ENCODE results near the gene RSRC1.
A peak's percentile ranks its signal among the peaks of the same experiment; 100 is the strongest.

Gene RSRC1

DNA sequence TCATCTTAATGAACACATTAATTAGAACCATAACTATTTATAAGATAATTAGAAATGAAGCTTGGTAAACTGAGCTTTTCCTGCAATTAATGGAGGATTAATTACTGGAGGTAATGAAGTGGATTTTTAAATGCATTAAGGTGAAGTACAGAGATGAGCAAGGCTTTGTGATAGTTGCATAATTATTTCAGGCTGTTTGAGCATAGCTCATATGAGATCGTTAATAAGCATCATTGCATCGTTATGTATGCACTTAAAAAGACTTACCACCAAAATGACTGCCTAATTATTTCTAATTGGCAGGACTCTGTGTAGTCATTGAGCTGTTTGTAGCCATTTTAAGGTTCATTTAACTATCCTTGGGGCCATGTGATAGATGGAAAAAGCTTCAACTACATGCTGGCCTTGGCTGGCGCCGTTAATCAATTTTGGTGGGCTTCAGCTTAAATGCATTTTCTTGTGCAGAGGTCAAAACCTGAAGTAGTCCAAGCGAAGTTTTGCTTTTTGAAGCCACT is 55.3 kb downstream of the RSRC1 start:
- Histone ChIP-seq H3K27ac (ENCODE audit: low read length, poor library complexity, severe bottlenecking) (no peak overlapping the region), H3K4me2 (ENCODE audit: low read length, poor library complexity, severe bottlenecking) (no peak overlapping the region), H3K9me3 (ENCODE audit: control insufficient read depth, low read length) (no peaks in the 10 kb centered on the region), H2BK12ac (ENCODE audit: low read length in 2 of 2) (no peak overlapping the region), H2AK5ac (ENCODE audit: low read length, severe bottlenecking) (no peak overlapping the region), H2BK5ac (ENCODE audit: low read depth, low read length, poor library complexity, severe bottlenecking) (no peak overlapping the region), H3K27me3 (ENCODE audit: control insufficient read depth in 1 of 2, insufficient read depth in 1 of 2, low read length in 2 of 2) (no peaks in the 10 kb centered on the region), H3K9ac (ENCODE audit: low read length) (no peak overlapping the region), H2AFZ (ENCODE audit: low read depth, low read length) (no peak overlapping the region), H3K14ac (ENCODE audit: low read length in 2 of 2) (no peak overlapping the region), H2BK120ac (ENCODE audit: low read depth, low read length) (no peak overlapping the region), H3K4ac (ENCODE audit: low read depth in 1 of 2, low read length in 2 of 2) (no peak overlapping the region), H3K79me1 (replicated peaks; ENCODE audit: low read length, poor library complexity, severe bottlenecking) (peaks cover 5% of the 10 kb centered on the region), H3K4me1 (ENCODE audit: control insufficient read depth, insufficient read depth, low read depth, low read length) (peaks cover 4% of the 10 kb centered on the region), H4K91ac (ENCODE audit: low read length) (no peak overlapping the region), H2BK15ac (ENCODE audit: low read depth, poor library complexity, severe bottlenecking) (no peak overlapping the region), H3K23ac (ENCODE audit: low read length in 2 of 2) (no peak overlapping the region), H3K18ac (ENCODE audit: low read depth in 1 of 2, low read length in 2 of 2) (no peak overlapping the region), H3K4me3 (ENCODE audit: insufficient read depth in 1 of 2, low read depth in 1 of 2, low read length in 2 of 2) (no peak overlapping the region), H3K36me3 (ENCODE audit: control insufficient read depth in 1 of 2, insufficient read depth in 2 of 2, low read depth in 1 of 2, low read length in 2 of 2) (no peaks in the 10 kb centered on the region), H4K8ac (ENCODE audit: low read length) (no peak overlapping the region)
- no peak for DNase-seq
- WGBS = 100% methylated on average over 2 of the region's 5 CpGs

DNA sequence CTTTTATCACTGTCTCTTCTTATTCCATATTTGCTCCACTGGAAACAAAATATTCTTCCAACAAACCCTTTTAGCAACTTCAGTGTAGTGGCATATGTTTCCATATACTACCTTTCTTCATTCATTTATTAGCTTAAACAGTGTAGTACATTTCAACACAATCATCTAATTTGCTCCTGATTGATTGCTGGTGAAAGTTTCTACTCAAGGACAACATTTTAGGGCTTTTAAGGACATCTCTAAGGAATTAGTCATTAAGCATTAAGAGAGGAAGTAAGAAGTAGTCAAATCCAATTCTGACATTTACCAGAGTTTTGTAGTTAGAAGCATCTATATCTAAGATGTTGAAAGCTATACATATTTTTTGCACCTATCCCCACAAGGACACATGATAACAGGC is 55.8 kb downstream of the RSRC1 start:
- Histone ChIP-seq H3K36me3 (ENCODE audit: control insufficient read depth in 1 of 2, insufficient read depth in 2 of 2, low read depth in 1 of 2, low read length in 2 of 2) (no peaks in the 10 kb centered on the region), H4K8ac (ENCODE audit: low read length) (no peak overlapping the region), H3K9me3 (ENCODE audit: control insufficient read depth, low read length) (no peaks in the 10 kb centered on the region), H2AFZ (ENCODE audit: low read depth, low read length) (no peak overlapping the region), H2BK12ac (ENCODE audit: low read length in 2 of 2) (no peak overlapping the region), H3K14ac (ENCODE audit: low read length in 2 of 2) (no peak overlapping the region), H2BK15ac (ENCODE audit: low read depth, poor library complexity, severe bottlenecking) (no peak overlapping the region), H3K23ac (ENCODE audit: low read length in 2 of 2) (no peak overlapping the region), H3K79me1 (replicated peaks; ENCODE audit: low read length, poor library complexity, severe bottlenecking) (peaks cover 8% of the 10 kb centered on the region), H2BK120ac (ENCODE audit: low read depth, low read length) (no peak overlapping the region), H3K4me3 (ENCODE audit: insufficient read depth in 1 of 2, low read depth in 1 of 2, low read length in 2 of 2) (no peak overlapping the region), H4K91ac (ENCODE audit: low read length) (no peak overlapping the region), H2BK5ac (ENCODE audit: low read depth, low read length, poor library complexity, severe bottlenecking) (no peak overlapping the region), H3K9ac (ENCODE audit: low read length) (no peak overlapping the region), H3K4me1 (ENCODE audit: control insufficient read depth, insufficient read depth, low read depth, low read length) (peaks cover 4% of the 10 kb centered on the region), H2AK5ac (ENCODE audit: low read length, severe bottlenecking) (no peak overlapping the region), H3K27me3 (ENCODE audit: control insufficient read depth in 1 of 2, insufficient read depth in 1 of 2, low read length in 2 of 2) (no peaks in the 10 kb centered on the region), H3K27ac (ENCODE audit: low read length, poor library complexity, severe bottlenecking) (no peak overlapping the region), H3K4me2 (ENCODE audit: low read length, poor library complexity, severe bottlenecking) (no peak overlapping the region), H3K18ac (ENCODE audit: low read depth in 1 of 2, low read length in 2 of 2) (no peak overlapping the region), H3K4ac (ENCODE audit: low read depth in 1 of 2, low read length in 2 of 2) (no peak overlapping the region)
- peak; percentile 30 for DNase-seq

GRCh38 chr3:158166223-158166622 is 56.3 kb downstream of the RSRC1 start:
- Histone ChIP-seq H3K27ac (ENCODE audit: low read length, poor library complexity, severe bottlenecking) (no peak overlapping the region), H3K4ac (ENCODE audit: low read depth in 1 of 2, low read length in 2 of 2) (no peak overlapping the region), H2BK120ac (ENCODE audit: low read depth, low read length) (no peak overlapping the region), H3K27me3 (ENCODE audit: control insufficient read depth in 1 of 2, insufficient read depth in 1 of 2, low read length in 2 of 2) (no peaks in the 10 kb centered on the region), H3K4me2 (ENCODE audit: low read length, poor library complexity, severe bottlenecking) (no peak overlapping the region), H2AFZ (ENCODE audit: low read depth, low read length) (no peak overlapping the region), H3K23ac (ENCODE audit: low read length in 2 of 2) (no peak overlapping the region), H4K8ac (ENCODE audit: low read length) (no peak overlapping the region), H4K91ac (ENCODE audit: low read length) (no peak overlapping the region), H2AK5ac (ENCODE audit: low read length, severe bottlenecking) (no peak overlapping the region), H3K9ac (ENCODE audit: low read length) (no peak overlapping the region), H3K18ac (ENCODE audit: low read depth in 1 of 2, low read length in 2 of 2) (no peak overlapping the region), H2BK15ac (ENCODE audit: low read depth, poor library complexity, severe bottlenecking) (no peak overlapping the region), H3K4me3 (ENCODE audit: insufficient read depth in 1 of 2, low read depth in 1 of 2, low read length in 2 of 2) (no peak overlapping the region), H2BK5ac (ENCODE audit: low read depth, low read length, poor library complexity, severe bottlenecking) (no peak overlapping the region), H3K4me1 (ENCODE audit: control insufficient read depth, insufficient read depth, low read depth, low read length) (peaks cover 4% of the 10 kb centered on the region), H2BK12ac (ENCODE audit: low read length in 2 of 2) (no peak overlapping the region), H3K36me3 (ENCODE audit: control insufficient read depth in 1 of 2, insufficient read depth in 2 of 2, low read depth in 1 of 2, low read length in 2 of 2) (no peaks in the 10 kb centered on the region), H3K79me1 (replicated peaks; ENCODE audit: low read length, poor library complexity, severe bottlenecking) (peaks cover 9% of the 10 kb centered on the region), H3K14ac (ENCODE audit: low read length in 2 of 2) (no peak overlapping the region), H3K9me3 (ENCODE audit: control insufficient read depth, low read length) (no peaks in the 10 kb centered on the region)
- WGBS = 97% methylated on average over 1 of the region's 2 CpGs
- no peak for DNase-seq

DNA sequence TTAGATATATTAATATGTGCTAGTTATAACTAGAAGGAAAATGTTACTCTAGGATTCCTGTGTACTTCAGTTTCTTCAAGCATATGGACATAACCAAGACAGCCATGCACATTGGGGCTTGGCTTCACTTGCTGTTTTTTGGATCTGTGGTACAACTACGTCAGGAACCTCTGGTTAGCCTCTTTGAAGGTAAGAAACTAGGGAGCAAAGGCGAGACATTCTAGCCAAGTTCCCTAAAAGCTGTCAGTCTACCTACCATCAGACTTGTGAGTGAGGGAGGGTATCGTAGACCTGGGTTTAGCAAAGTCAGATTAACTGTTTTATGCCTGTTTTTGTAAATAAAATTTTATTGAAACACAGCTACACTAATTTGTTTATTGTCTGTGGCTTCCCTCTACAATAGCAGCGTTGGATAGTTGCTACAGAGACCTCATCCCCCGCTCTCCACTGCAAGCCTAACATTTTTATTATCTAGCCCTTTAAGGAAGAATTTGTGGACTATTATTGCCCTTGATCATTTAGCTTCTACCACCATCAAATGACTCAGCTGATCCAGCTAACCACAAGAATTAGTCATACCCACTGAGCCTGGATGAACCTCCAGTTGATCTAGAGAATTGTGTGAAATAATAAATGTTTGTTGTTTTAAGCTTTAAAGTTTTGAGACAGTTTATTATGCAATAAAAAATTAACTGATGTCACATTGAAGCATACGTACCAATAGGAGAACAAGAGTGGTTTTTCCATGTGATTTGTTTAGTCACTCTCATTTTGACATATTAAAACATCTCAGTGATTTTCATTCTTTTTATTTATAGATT is 58.1 kb downstream of the RSRC1 start:
- peak; percentile 93 for DNase-seq
- Histone ChIP-seq H3K79me1 (replicated peaks; ENCODE audit: low read length, poor library complexity, severe bottlenecking) (peaks cover 10% of the 10 kb centered on the region), H2BK12ac (ENCODE audit: low read length in 2 of 2) (peak overlapping the region in 1 of 2 experiments; percentile 77)

More for the DNA sequence above, 58.1 kb downstream of the RSRC1 start:
- no peak overlapping the region for H4K8ac ChIP-seq (ENCODE audit: low read length)
- no peaks in the 10 kb centered on the region for H3K9me3 ChIP-seq (ENCODE audit: control insufficient read depth, low read length)
- H3K4me2 ChIP-seq (ENCODE audit: low read length, poor library complexity, severe bottlenecking) = peak overlapping the region; percentile 18
- H4K91ac ChIP-seq (ENCODE audit: low read length) = no peak overlapping the region
- H3K18ac ChIP-seq (ENCODE audit: low read depth in 1 of 2, low read length in 2 of 2) = peak overlapping the region in 1 of 2 experiments; percentile 85
- H3K4ac ChIP-seq (ENCODE audit: low read depth in 1 of 2, low read length in 2 of 2) = no peak overlapping the region
- H3K36me3 ChIP-seq (ENCODE audit: control insufficient read depth in 1 of 2, insufficient read depth in 2 of 2, low read depth in 1 of 2, low read length in 2 of 2) = no peaks in the 10 kb centered on the region
- H2BK120ac ChIP-seq (ENCODE audit: low read depth, low read length) = no peak overlapping the region
- no peak overlapping the region for H2BK5ac ChIP-seq (ENCODE audit: low read depth, low read length, poor library complexity, severe bottlenecking)
- H3K4me3 ChIP-seq (ENCODE audit: insufficient read depth in 1 of 2, low read depth in 1 of 2, low read length in 2 of 2) = no peak overlapping the region
- 15% methylated on average over 3 of the region's 6 CpGs for WGBS
- H3K23ac ChIP-seq (ENCODE audit: low read length in 2 of 2) = no peak overlapping the region
- H2AFZ ChIP-seq (ENCODE audit: low read depth, low read length) = no peak overlapping the region
- H3K4me1 ChIP-seq (ENCODE audit: control insufficient read depth, insufficient read depth, low read depth, low read length) = peaks cover 4% of the 10 kb centered on the region
- no peak overlapping the region for H2BK15ac ChIP-seq (ENCODE audit: low read depth, poor library complexity, severe bottlenecking)
- peak overlapping the region; percentile 57 for H3K9ac ChIP-seq (ENCODE audit: low read length)
- H3K27ac ChIP-seq (ENCODE audit: low read length, poor library complexity, severe bottlenecking) = peak overlapping the region; percentile 81
- no peak overlapping the region for H3K14ac ChIP-seq (ENCODE audit: low read length in 2 of 2)
- H3K27me3 ChIP-seq (ENCODE audit: control insufficient read depth in 1 of 2, insufficient read depth in 1 of 2, low read length in 2 of 2) = no peaks in the 10 kb centered on the region
- peak overlapping the region; percentile 20 for H2AK5ac ChIP-seq (ENCODE audit: low read length, severe bottlenecking)

Measured in mesenchymal stem cell (in vitro differentiated cells and primary cell).